Gastroesophageal sphincter (tissue), 4 donors: ENCODE results near the gene AXDND1. TPM values are rescaled to one million over a fixed set of nuclear protein-coding genes. Genes with fewer than 3 reads are reported as not detected.

Experiments used
- ATAC-seq: fragments of 150-250 bp; one replicate; pipeline ENCODE4 v1.9.1; 2016; ENCODE audit warnings: mild to moderate bottlenecking, moderate library complexity
- H3K27ac ChIP-seq, 4 donors: fragments of 200-600 bp; sonication (generic) in 3 of 4; 1 replicate in 3 of 4; 2 replicates in 1 of 4; pipeline ENCODE4 v1.5.1; 2016 to 2019
- H3K27me3 ChIP-seq: fragments of 200-600 bp; sonication (generic); one replicate; pipeline ENCODE4 v1.5.1; 2019
- H3K36me3 ChIP-seq, 2 donors: fragments of 200-600 bp; sonication (generic); one replicate each; pipeline ENCODE4 v1.5.1; 2019; ENCODE audit warnings: control low read depth in 1 of 2
- H3K4me1 ChIP-seq, 3 donors: fragments of 200-600 bp; sonication (generic); 1 replicate in 2 of 3; 2 replicates in 1 of 3; pipeline ENCODE4 v1.5.1; 2016 to 2019; ENCODE audit warnings: control low read depth in 2 of 3
- H3K4me3 ChIP-seq, 2 donors: fragments of 200-600 bp; sonication (generic); one replicate each; pipeline ENCODE4 v1.5.1; 2019; ENCODE audit warnings: mild to moderate bottlenecking in 1 of 2, moderate library complexity in 1 of 2
- H3K9me3 ChIP-seq, 3 donors: fragments of 200-600 bp; sonication (generic); one replicate each; pipeline ENCODE4 v1.5.1; 2017 to 2019; ENCODE audit warnings: control low read depth in 2 of 3
- CTCF ChIP-seq, 4 experiments: fragments of 200-600 bp in 2 of 4; fragments of 450-650 bp in 2 of 4; sonication (generic) in 1 of 4; IDR thresholded peaks; one replicate each; pipeline ENCODE4 v1.5.1; 2017 to 2019; ENCODE audit warnings: antibody characterized with exemption in 4 of 4, mild to moderate bottlenecking in 2 of 4, moderate library complexity in 2 of 4
- EP300 ChIP-seq: sonication (generic); formaldehyde crosslinking; IDR thresholded peaks from one replicate; pipeline ENCODE4 v1.6.1; 2017; ENCODE audit warnings: antibody characterized with exemption, mild to moderate bottlenecking
- POLR2A ChIP-seq, 2 donors: fragments of 450-650 bp; IDR thresholded peaks; one replicate each; pipeline ENCODE4 v1.6.1; 2017; ENCODE audit warnings: antibody characterized with exemption in 2 of 2, mild to moderate bottlenecking in 2 of 2, moderate library complexity in 1 of 2
- POLR2AphosphoS5 ChIP-seq: sonication (generic); formaldehyde crosslinking; IDR thresholded peaks from one replicate; pipeline ENCODE4 v1.6.1; 2017; ENCODE audit warnings: antibody characterized with exemption
- WGBS, 2 donors: methylation state at CpG; one replicate each; pipeline ENCODE4 v1.1.5; 2018; ENCODE audit warnings: low coverage in 1 of 2; 5-methylcytosine and 5-hydroxymethylcytosine counted together
- total RNA-seq, 4 donors: library from RNA; depleted of rRNA; stranded (reverse); fragments of >200 nt; gene quantifications; one replicate each; pipeline ENCODE4 v1.1.0, GENCODE V29; 2016

The AXDND1 gene
- total RNA-seq, 4 donors from 2014 or later: 0.13 to 1.2 TPM; not detected in 2

GRCh38 chr1:179476484-179476883 is 110.7 kb downstream of the AXDND1 start:
- Histone ChIP-seq H3K36me3 (no peaks in the 10 kb centered on the region), H3K27me3 (no peaks in the 10 kb centered on the region), H3K9me3 (peaks cover 0 to 52% (median 0%) of the 10 kb centered on the region in 3 donors), H3K27ac (no peak overlapping the region), H3K4me1 (no peaks in the 10 kb centered on the region), H3K4me3 (no peak overlapping the region)
- TF ChIP-seq EP300 (no peak), CTCF (IDR thresholded peaks at IDR 0.05) (no peak), POLR2AphosphoS5 (no peak), POLR2A (IDR thresholded peaks at IDR 0.05) (no peak)
- ATAC-seq: no peak
- 48 to 78% methylated on average over 1 of the region's 2 CpGs for WGBS, 2 donors

- WGBS, 2 donors: 6 to 25% methylated on average over 1 of the region's 1 CpG
- Histone ChIP-seq H3K36me3 (no peaks in the 10 kb centered on the region), H3K9me3 (peaks cover 0 to 52% (median 0%) of the 10 kb centered on the region in 3 donors), H3K4me1 (no peaks in the 10 kb centered on the region), H3K27ac (no peak overlapping the region), H3K27me3 (no peaks in the 10 kb centered on the region), H3K4me3 (no peak overlapping the region)
- ATAC-seq: no peak
- TF ChIP-seq POLR2AphosphoS5: no peak
- no peak for TF ChIP-seq POLR2A (IDR thresholded peaks at IDR 0.05)
- TF ChIP-seq CTCF (IDR thresholded peaks at IDR 0.05): no peak
- no peak for TF ChIP-seq EP300
Observed at GRCh38 chr1:179478370-179478769, 112.6 kb downstream of the AXDND1 start.

- WGBS, 2 donors: 60 to 79% methylated on average over 1 of the region's 1 CpG
- Histone ChIP-seq H3K27ac (no peak overlapping the region), H3K4me1 (no peaks in the 10 kb centered on the region), H3K9me3 (peaks cover 0 to 19% (median 0%) of the 10 kb centered on the region in 3 donors), H3K4me3 (no peak overlapping the region), H3K36me3 (no peaks in the 10 kb centered on the region), H3K27me3 (no peaks in the 10 kb centered on the region)
- no peak for ATAC-seq
- TF ChIP-seq CTCF (IDR thresholded peaks at IDR 0.05): no peak
- TF ChIP-seq POLR2AphosphoS5: no peak
- no peak for TF ChIP-seq EP300
- TF ChIP-seq POLR2A (IDR thresholded peaks at IDR 0.05): no peak
Observed at GRCh38 chr1:179490611-179491010, 124.8 kb downstream of the AXDND1 start.

GRCh38 chr1:179493323-179493722 is 127.6 kb downstream of the AXDND1 start:
- Histone ChIP-seq H3K36me3 (no peaks in the 10 kb centered on the region), H3K27ac (no peak overlapping the region), H3K4me1 (no peaks in the 10 kb centered on the region), H3K27me3 (no peaks in the 10 kb centered on the region), H3K4me3 (no peak overlapping the region), H3K9me3 (no peaks in the 10 kb centered on the region)
- no peak for TF ChIP-seq EP300
- TF ChIP-seq POLR2AphosphoS5: no peak
- no peak for TF ChIP-seq CTCF (IDR thresholded peaks at IDR 0.05)
- no peak for TF ChIP-seq POLR2A (IDR thresholded peaks at IDR 0.05)
- 43 to 62% methylated on average over 2 of the region's 2 CpGs for WGBS, 2 donors
- no peak for ATAC-seq

- Histone ChIP-seq H3K4me1 (no peaks in the 10 kb centered on the region), H3K27ac (no peak overlapping the region), H3K36me3 (no peaks in the 10 kb centered on the region), H3K4me3 (no peak overlapping the region), H3K27me3 (no peaks in the 10 kb centered on the region), H3K9me3 (no peaks in the 10 kb centered on the region)
- 86 to 100% methylated on average over 2 to 5 of the region's 6 CpGs for WGBS, 2 donors
- ATAC-seq: no peak
- TF ChIP-seq POLR2A (IDR thresholded peaks at IDR 0.05) (no peak), CTCF (IDR thresholded peaks at IDR 0.05) (no peak), POLR2AphosphoS5 (no peak), EP300 (no peak)
Observed at GRCh38 chr1:179506199-179506598, 140.4 kb downstream of the AXDND1 start.
